D721Med (cell line): ENCODE results near the gene MCF2L2.
"Not testable (repeated sequence)": the region's sequence is repeated elsewhere in the genome, so short reads cannot be mapped to it uniquely, and the experiment has no call there.

Experiments used
- DNase-seq: peaks from one replicate; pipeline ENCODE4 v3.0.0; 2011; ENCODE audit warnings: low spot score; ENCODE audit not compliant: insufficient read length
- FAIRE-seq: peaks from 2 replicates; lab custom pipeline; 2011; peaks lifted over from hg19 to GRCh38; lab: Jason Lieb, UNC
- TF ChIP-seq, protein P1 (sequence below): IDR thresholded peaks from 2 replicates; pipeline ENCODE4 v1.5.1; 2012; ENCODE audit warnings: mild to moderate bottlenecking, control low read depth; ENCODE audit not compliant: insufficient read depth; ENCODE audit errors: missing control alignments

Gene MCF2L2

GRCh38 chr3:183435661-183436060 is 7.2 kb upstream of the MCF2L2 start:
- no peak for FAIRE-seq
- DNase-seq: no peak
- TF ChIP-seq, protein P1, sequence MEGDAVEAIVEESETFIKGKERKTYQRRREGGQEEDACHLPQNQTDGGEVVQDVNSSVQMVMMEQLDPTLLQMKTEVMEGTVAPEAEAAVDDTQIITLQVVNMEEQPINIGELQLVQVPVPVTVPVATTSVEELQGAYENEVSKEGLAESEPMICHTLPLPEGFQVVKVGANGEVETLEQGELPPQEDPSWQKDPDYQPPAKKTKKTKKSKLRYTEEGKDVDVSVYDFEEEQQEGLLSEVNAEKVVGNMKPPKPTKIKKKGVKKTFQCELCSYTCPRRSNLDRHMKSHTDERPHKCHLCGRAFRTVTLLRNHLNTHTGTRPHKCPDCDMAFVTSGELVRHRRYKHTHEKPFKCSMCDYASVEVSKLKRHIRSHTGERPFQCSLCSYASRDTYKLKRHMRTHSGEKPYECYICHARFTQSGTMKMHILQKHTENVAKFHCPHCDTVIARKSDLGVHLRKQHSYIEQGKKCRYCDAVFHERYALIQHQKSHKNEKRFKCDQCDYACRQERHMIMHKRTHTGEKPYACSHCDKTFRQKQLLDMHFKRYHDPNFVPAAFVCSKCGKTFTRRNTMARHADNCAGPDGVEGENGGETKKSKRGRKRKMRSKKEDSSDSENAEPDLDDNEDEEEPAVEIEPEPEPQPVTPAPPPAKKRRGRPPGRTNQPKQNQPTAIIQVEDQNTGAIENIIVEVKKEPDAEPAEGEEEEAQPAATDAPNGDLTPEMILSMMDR: no peak

DNA sequence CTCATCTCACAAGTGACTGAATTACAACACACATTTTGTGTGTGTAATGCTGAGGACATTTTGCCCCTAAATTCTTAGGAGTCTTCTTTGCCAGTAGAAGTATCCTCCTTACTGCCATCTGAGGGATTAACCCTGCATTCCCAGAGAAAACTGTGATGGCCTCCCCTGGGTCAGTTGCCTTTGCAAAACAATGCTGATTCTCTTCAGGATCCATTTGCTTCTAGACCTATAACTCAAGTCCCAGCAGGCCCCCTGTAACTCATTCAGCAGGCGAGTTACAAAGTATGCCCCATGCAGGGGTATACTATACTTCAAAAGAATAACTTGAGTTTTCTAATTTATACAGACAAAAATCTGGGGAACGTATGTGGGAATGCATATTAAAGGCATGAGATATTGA is 6.6 kb upstream of the MCF2L2 start:
- FAIRE-seq (no peak), DNase-seq (no peak)
- TF ChIP-seq, protein P1: no peak

GRCh38 chr3:183434503-183434902 is 6.1 kb upstream of the MCF2L2 start:
- TF ChIP-seq, protein P1: no peak
- FAIRE-seq: no peak
- no peak for DNase-seq

GRCh38 chr3:183430325-183430957 is 2.0 kb upstream of the MCF2L2 start:
- TF ChIP-seq, protein P1: no peak
- DNase-seq (no peak), FAIRE-seq (no peak)

DNA sequence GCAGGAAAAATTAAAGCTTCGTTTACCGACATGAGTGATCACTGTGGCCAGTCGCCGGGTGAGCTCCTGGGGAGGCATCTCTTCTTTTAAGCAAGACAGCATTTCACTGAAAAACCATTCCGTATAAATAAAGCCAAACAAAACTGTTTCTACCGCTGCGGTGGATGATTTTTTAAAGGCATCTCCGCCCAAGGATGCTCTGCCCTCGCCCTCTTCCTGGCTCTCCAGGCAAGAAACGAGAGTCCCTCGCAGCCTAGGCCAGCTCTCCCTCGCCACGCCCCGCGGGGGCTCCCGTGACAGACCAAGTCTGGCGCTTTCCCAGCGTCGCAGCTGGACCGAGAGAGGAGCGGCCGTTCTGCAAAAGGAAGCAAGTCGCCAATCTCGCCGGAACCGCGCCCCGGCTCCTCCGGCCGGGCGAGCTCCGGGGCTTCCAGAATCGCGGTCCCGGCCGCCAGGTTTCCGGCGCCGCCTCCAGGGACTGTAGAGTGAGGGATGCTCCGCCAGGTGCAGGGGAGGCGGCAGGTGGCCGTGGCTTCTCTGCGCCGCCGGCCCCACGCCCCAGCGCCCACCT is 458 bp downstream of the MCF2L2 start:
- no peak for FAIRE-seq
- TF ChIP-seq, protein P1: no peak
- no peak for DNase-seq

DNA sequence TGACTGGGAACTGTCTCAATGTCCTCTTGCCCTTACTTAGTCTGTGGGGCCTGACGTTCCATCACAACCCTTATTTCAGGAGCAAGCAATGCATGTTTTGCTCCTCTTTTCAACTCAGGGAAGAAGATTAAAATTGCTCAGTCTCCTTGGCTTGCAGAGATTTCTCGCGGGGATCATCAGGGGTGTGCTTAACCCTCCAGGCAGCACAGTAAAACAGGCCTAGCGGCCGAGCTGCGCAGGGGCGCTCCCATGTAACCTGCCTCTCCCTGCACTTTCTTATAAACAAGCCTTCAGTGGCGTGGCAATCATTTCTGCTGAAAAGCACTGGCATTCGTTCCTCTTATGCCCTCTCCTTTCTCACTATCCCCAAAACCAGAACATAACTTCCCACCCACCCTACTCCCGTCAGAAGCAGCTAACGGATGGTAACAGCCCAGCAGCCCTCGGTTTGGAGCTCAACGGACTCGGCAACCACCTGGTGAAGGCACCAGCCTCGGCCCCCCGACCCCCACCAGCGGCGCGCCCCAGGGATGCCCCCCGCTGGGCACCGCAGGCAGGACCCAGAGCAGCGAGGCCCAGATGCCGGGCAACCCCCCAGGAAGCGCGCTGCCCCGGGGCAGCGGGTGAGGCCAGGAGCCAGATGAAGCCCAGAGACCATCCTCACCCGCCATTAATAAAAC is 1.1 kb downstream of the MCF2L2 start:
- TF ChIP-seq, protein P1: no peak
- no peak for FAIRE-seq
- no peak for DNase-seq

GRCh38 chr3:183418807-183419206 is 9.6 kb downstream of the MCF2L2 start:
- not testable (repeated sequence) for DNase-seq, FAIRE-seq
